HG03159 (cell line): ENCODE measurements around the gene CENPO.

Source experiments
- ATAC-seq: cut with Tn5 transposase; IDR thresholded peaks from one replicate; pipeline ENCODE4 v1.9.1; 2021; ENCODE audit warnings: mild to moderate bottlenecking, moderate library complexity; ENCODE audit not compliant: unreplicated experiment

Gene CENPO

GRCh38 chr2:24792874-24793760, at the start of gene CENPO, which contains the start of gene PTRHD1:
Gene CENPO, plus strand, starts transcription at chr2:24793425. Its CDS starts 495 bp downstream, at chr2:24793920.
Gene PTRHD1, minus strand, starts transcription at chr2:24793391. Its CDS starts 14 bp downstream, at chr2:24793377.
- ATAC-seq, result peak; percentile 92

- no peak for ATAC-seq
These were observed 49.3 kb upstream of the CENPO start for GRCh38 chr2:24743924-24744323.

GRCh38 chr2:24744356-24744755, 48.9 kb upstream of the CENPO start:
- no peak for ATAC-seq

- ATAC-seq, result no peak
These were observed 47.4 kb upstream of the CENPO start for GRCh38 chr2:24745825-24746224.

GRCh38 chr2:24747299-24747698, 45.9 kb upstream of the CENPO start:
- no peak for ATAC-seq

- no peak for ATAC-seq
These were observed 44.0 kb upstream of the CENPO start for GRCh38 chr2:24749069-24749691.

GRCh38 chr2:24754985-24755705, 38.1 kb upstream of the CENPO start:
- no peak for ATAC-seq

- no peak for ATAC-seq
These were observed 36.4 kb upstream of the CENPO start for GRCh38 chr2:24756789-24757188.

GRCh38 chr2:24761866-24762265, 31.4 kb upstream of the CENPO start:
- ATAC-seq, result no peak

GRCh38 chr2:24762518-24762917, 30.7 kb upstream of the CENPO start:
- ATAC-seq, result no peak

GRCh38 chr2:24763843-24764242, 29.4 kb upstream of the CENPO start:
- no peak for ATAC-seq

GRCh38 chr2:24766609-24767008, 26.6 kb upstream of the CENPO start:
- no peak for ATAC-seq

GRCh38 chr2:24768013-24768412, 25.2 kb upstream of the CENPO start:
- ATAC-seq, result no peak

GRCh38 chr2:24768601-24769000, 24.6 kb upstream of the CENPO start:
- no peak for ATAC-seq

GRCh38 chr2:24771061-24771460, 22.2 kb upstream of the CENPO start:
- ATAC-seq, result no peak

- ATAC-seq, result no peak
These were observed 21.2 kb upstream of the CENPO start for GRCh38 chr2:24771764-24772586.

GRCh38 chr2:24774373-24774772, 18.9 kb upstream of the CENPO start:
- no peak for ATAC-seq

GRCh38 chr2:24779116-24779515, 14.1 kb upstream of the CENPO start:
- no peak for ATAC-seq

GRCh38 chr2:24783641-24784040, 9.6 kb upstream of the CENPO start:
- no peak for ATAC-seq

GRCh38 chr2:24785671-24786321, 7.4 kb upstream of the CENPO start:
- peak; percentile 94 for ATAC-seq
